Measurements from ENCODE around the gene RAD51B.

Gene RAD51B

GRCh38 chr14:68223631-68224030 is 404.1 kb downstream of the RAD51B start:
- H3K4me3 ChIP-seq (replicated peaks; ENCODE audit: low read depth, low read length): no peak overlapping the region
- H3K36me3 ChIP-seq (ENCODE audit: control insufficient read depth, insufficient read depth, low read length): no peaks in the 10 kb centered on the region
- H3K27me3 ChIP-seq (replicated peaks; ENCODE audit: control insufficient read depth, insufficient read depth, low read length): no peaks in the 10 kb centered on the region
- TF ChIP-seq CTCF (IDR thresholded peaks at IDR 0.05; ENCODE audit: insufficient read depth, low read length, poor library complexity, severe bottlenecking): no peak
- DNase-seq (ENCODE audit: extremely low read depth, insufficient read length): no peak

DNA sequence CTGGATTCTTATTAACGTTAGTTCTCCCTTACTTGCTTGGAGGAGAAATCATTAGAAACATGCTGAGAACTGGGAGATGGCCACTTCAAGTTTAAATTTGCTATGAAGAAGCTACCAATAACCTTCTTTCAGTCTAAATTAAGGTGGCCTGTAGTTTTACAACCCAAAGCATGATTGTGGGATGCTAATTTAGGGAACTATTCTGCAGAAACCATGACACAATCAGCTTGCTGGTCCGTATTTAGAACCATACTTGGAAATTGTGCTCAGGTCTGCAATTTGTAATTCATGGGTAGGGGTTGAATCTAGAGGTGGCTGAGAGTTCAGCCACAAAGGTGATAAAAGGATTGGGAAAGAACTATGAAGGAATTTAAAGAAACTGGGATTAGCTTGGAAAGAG is 405.7 kb downstream of the RAD51B start:
- Histone ChIP-seq H3K36me3 (ENCODE audit: control insufficient read depth, insufficient read depth, low read length) (no peaks in the 10 kb centered on the region), H3K27me3 (replicated peaks; ENCODE audit: control insufficient read depth, insufficient read depth, low read length) (no peaks in the 10 kb centered on the region), H3K4me3 (replicated peaks; ENCODE audit: low read depth, low read length) (no peak overlapping the region)
- no peak for TF ChIP-seq CTCF (IDR thresholded peaks at IDR 0.05; ENCODE audit: insufficient read depth, low read length, poor library complexity, severe bottlenecking)
- DNase-seq (ENCODE audit: extremely low read depth, insufficient read length): no peak

DNA sequence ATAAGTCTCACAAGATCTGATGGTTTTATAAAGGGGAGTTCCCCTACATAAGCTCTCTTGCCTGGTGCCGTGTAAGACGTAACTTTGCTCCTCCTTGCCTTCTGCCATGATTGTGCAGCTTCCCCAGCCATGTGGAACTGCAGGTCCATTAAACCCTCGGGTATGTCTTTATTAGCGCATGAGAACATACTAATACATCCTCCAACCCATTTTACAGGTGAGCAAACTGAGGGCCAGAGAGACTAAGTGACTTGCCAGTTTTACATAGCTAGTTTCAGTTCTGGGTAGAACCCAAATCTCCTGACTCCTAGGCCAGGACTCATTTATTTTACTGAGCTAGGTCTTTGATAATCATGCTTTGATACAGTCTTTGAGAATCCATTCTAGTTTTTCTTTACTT is 406.9 kb downstream of the RAD51B start:
- Histone ChIP-seq H3K36me3 (ENCODE audit: control insufficient read depth, insufficient read depth, low read length) (no peaks in the 10 kb centered on the region), H3K27me3 (replicated peaks; ENCODE audit: control insufficient read depth, insufficient read depth, low read length) (no peaks in the 10 kb centered on the region), H3K4me3 (replicated peaks; ENCODE audit: low read depth, low read length) (no peak overlapping the region)
- TF ChIP-seq CTCF (IDR thresholded peaks at IDR 0.05; ENCODE audit: insufficient read depth, low read length, poor library complexity, severe bottlenecking): no peak
- DNase-seq (ENCODE audit: extremely low read depth, insufficient read length): no peak

DNA sequence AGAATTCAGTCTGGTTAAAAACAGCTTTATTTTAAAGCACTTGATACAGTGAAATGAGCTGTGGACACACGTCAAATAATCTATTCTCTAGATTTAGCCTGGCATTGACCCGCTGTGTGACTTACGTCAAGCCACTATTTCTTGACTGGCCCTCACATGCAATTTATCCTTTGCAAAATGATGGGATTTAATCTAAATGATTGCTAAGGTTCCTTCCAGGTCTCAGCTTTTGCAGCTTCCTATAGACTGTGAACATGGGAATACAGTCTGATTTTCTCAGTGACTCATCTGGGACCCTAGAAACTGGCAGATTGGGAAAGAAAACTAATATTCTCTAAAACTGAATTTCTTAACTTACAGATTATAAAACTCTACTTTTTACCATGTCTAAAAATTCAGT is 409.1 kb downstream of the RAD51B start:
- no peak overlapping the region for H3K4me3 ChIP-seq (replicated peaks; ENCODE audit: low read depth, low read length)
- TF ChIP-seq CTCF (IDR thresholded peaks at IDR 0.05; ENCODE audit: insufficient read depth, low read length, poor library complexity, severe bottlenecking): no peak
- no peaks in the 10 kb centered on the region for H3K36me3 ChIP-seq (ENCODE audit: control insufficient read depth, insufficient read depth, low read length)
- H3K27me3 ChIP-seq (replicated peaks; ENCODE audit: control insufficient read depth, insufficient read depth, low read length): no peaks in the 10 kb centered on the region
- no peak for DNase-seq (ENCODE audit: extremely low read depth, insufficient read length)

DNA sequence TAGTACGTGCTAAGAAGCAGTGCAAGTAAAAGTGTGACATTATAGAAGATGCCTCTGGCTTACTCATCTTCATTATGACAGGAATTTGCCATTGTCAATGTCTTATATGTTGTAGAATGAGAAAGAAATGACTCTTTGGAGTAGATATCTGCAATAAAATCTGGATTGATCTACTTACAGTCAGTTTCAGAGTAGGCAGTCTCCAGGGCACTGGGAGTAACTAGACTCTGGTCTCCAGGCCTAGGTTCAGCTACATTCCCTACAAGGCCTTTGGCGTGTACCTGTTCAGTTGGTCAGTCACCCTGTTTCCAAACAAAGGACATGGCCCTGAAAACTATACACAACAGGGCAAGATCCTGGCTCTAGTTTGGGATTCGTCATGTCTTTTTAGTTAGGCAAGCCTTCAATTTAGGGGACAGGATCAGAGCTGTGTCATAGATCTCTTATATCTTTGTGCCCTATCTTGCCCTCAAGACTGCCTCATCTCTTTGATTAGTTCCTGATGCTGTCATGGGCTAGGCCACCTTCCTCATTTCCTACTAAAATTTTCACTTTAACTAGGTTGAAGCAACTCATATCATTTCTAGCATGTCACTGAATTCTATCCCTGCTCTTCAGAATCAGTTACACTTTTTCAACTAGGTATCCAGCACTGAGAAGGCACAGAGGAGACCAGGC is 410.0 kb downstream of the RAD51B start:
- no peak for TF ChIP-seq CTCF (IDR thresholded peaks at IDR 0.05; ENCODE audit: insufficient read depth, low read length, poor library complexity, severe bottlenecking)
- Histone ChIP-seq H3K4me3 (replicated peaks; ENCODE audit: low read depth, low read length) (no peak overlapping the region), H3K27me3 (replicated peaks; ENCODE audit: control insufficient read depth, insufficient read depth, low read length) (no peaks in the 10 kb centered on the region), H3K36me3 (ENCODE audit: control insufficient read depth, insufficient read depth, low read length) (no peaks in the 10 kb centered on the region)
- DNase-seq (ENCODE audit: extremely low read depth, insufficient read length): no peak
